ENCODE results near the gene KIAA0040.

The KIAA0040 gene

GRCh38 chr1:175198332-175198731, 5.8 kb upstream of the KIAA0040 start:
- TF ChIP-seq, protein P1, sequence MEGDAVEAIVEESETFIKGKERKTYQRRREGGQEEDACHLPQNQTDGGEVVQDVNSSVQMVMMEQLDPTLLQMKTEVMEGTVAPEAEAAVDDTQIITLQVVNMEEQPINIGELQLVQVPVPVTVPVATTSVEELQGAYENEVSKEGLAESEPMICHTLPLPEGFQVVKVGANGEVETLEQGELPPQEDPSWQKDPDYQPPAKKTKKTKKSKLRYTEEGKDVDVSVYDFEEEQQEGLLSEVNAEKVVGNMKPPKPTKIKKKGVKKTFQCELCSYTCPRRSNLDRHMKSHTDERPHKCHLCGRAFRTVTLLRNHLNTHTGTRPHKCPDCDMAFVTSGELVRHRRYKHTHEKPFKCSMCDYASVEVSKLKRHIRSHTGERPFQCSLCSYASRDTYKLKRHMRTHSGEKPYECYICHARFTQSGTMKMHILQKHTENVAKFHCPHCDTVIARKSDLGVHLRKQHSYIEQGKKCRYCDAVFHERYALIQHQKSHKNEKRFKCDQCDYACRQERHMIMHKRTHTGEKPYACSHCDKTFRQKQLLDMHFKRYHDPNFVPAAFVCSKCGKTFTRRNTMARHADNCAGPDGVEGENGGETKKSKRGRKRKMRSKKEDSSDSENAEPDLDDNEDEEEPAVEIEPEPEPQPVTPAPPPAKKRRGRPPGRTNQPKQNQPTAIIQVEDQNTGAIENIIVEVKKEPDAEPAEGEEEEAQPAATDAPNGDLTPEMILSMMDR (conservative IDR thresholded peaks at IDR 0.05) = no peak

DNA sequence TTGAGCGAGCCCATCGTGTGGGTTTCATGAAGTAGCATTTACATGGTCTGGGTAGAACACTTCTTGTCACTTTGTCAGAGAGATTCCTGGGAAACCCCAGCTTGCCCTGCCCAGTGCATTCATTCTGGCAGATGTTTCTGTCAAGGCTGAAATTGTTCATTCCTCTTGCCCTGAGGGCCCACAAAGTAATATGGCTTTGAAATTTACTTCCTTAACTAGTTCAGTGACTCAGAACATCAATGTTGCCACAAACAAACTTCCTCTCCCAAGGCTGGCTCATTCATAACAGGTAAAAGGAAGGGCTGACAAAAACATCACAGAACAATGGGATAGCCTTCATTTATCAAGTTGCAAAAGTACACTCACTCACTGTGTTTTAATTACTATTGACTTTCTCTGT, 5.0 kb upstream of the KIAA0040 start:
- H3K27ac ChIP-seq = no peak overlapping the region
- TF ChIP-seq, protein P1 (conservative IDR thresholded peaks at IDR 0.05) = no peak

More at GRCh38 chr1:175198332-175198731, 5.8 kb upstream of the KIAA0040 start:
- no peak overlapping the region for H3K27ac ChIP-seq

GRCh38 chr1:175195798-175196197, 3.2 kb upstream of the KIAA0040 start:
- H3K27ac ChIP-seq = no peak overlapping the region

GRCh38 chr1:175195281-175195680, 2.7 kb upstream of the KIAA0040 start:
- H3K27ac ChIP-seq = no peak overlapping the region
- TF ChIP-seq, protein P1 (conservative IDR thresholded peaks at IDR 0.05) = no peak

More at GRCh38 chr1:175195798-175196197, 3.2 kb upstream of the KIAA0040 start:
- TF ChIP-seq, protein P1 (conservative IDR thresholded peaks at IDR 0.05) = no peak

- TF ChIP-seq, protein P1 (conservative IDR thresholded peaks at IDR 0.05) = no peak
- H3K27ac ChIP-seq = peak overlapping the region; percentile 70
These were observed 943 bp upstream of the KIAA0040 start for GRCh38 chr1:175193527-175193910.

DNA sequence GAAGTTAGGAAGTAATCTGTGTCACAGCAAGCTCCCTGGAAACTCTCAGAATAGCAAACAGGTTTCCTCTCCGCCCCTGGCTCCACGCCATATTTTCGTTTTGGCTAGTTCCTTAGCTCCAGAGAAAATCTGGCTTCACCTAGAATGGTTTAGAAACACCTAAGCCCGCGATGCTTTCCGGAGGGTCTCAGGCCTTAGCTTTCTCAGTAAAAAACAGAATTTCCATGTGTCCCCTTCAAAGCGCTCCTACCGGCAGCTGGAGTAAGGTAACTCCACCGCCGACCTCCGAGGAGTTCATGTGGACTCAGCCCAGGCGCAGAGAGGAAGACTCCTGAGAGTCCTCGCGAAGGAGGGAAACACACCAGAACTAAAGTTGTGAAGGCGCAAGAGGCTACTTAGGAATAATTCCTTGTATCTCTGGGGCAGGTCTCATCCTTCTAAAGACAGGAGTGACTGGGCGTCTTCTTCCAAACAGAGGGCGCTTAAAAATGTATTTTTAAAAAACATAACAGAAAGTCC, 406 bp downstream of the KIAA0040 start:
- TF ChIP-seq, protein P1 (conservative IDR thresholded peaks at IDR 0.05) = no peak
- peak overlapping the region; percentile 70 for H3K27ac ChIP-seq

- H3K27ac ChIP-seq = peak overlapping the region; percentile 70
- TF ChIP-seq, protein P1 (conservative IDR thresholded peaks at IDR 0.05) = no peak
These were observed 917 bp downstream of the KIAA0040 start for GRCh38 chr1:175191659-175192058.
